Measurements from ENCODE around the gene A3GALT2.

The A3GALT2 gene

GRCh38 chr1:33327587-33328325, 6.9 kb upstream of the A3GALT2 start:
- no CpG with 5 or more reads among the region's 9 CpGs for WGBS (ENCODE audit: extremely low coverage, insufficient coverage, low lambda C conversion rate)
- no peak for DNase-seq
- H3K27ac ChIP-seq (ENCODE audit: low read depth, low read length): no peak overlapping the region

GRCh38 chr1:33326785-33327184, 5.9 kb upstream of the A3GALT2 start:
- WGBS (ENCODE audit: extremely low coverage, insufficient coverage, low lambda C conversion rate): no CpG with 5 or more reads among the region's 9 CpGs
- H3K9ac ChIP-seq (ENCODE audit: low read length): no peak overlapping the region
- H3K4me2 ChIP-seq (ENCODE audit: low read length): no peak overlapping the region
- H2BK5ac ChIP-seq (ENCODE audit: low read length): no peak overlapping the region
- no peaks in the 10 kb centered on the region for H3K4me1 ChIP-seq (ENCODE audit: control insufficient read depth, low read depth, low read length)
- no peak for DNase-seq
- H2AK5ac ChIP-seq (ENCODE audit: low read length): no peak overlapping the region
- no peak overlapping the region for H3K18ac ChIP-seq (ENCODE audit: low read length)
- no peaks in the 10 kb centered on the region for H3K79me2 ChIP-seq (ENCODE audit: control insufficient read depth, insufficient read depth, low read length)
- no peak overlapping the region for H3K23ac ChIP-seq (ENCODE audit: low read length)
- no peak overlapping the region for H4K5ac ChIP-seq (ENCODE audit: low read length)
- no peak overlapping the region for H2BK15ac ChIP-seq (replicated peaks; ENCODE audit: low read depth)
- H3K27ac ChIP-seq (ENCODE audit: low read depth, low read length): no peak overlapping the region
- no peak overlapping the region for H3K4me3 ChIP-seq (ENCODE audit: low read length)
- H3K27me3 ChIP-seq (ENCODE audit: insufficient read depth, low read length, poor library complexity): no peaks in the 10 kb centered on the region
- H3K56ac ChIP-seq (ENCODE audit: low read length): no peak overlapping the region
- no peaks in the 10 kb centered on the region for H3K79me1 ChIP-seq (ENCODE audit: low read length)
- H2BK120ac ChIP-seq (ENCODE audit: low read depth, low read length): no peak overlapping the region
- peaks cover 3% of the 10 kb centered on the region for H3K36me3 ChIP-seq (ENCODE audit: control insufficient read depth, insufficient read depth, low read length)
- no peak overlapping the region for H3K4ac ChIP-seq (ENCODE audit: low read depth, low read length)
- H4K8ac ChIP-seq (ENCODE audit: low read depth, low read length): no peak overlapping the region

More at GRCh38 chr1:33327587-33328325, 6.9 kb upstream of the A3GALT2 start:
- Histone ChIP-seq H3K27me3 (ENCODE audit: insufficient read depth, low read length, poor library complexity) (no peaks in the 10 kb centered on the region), H2BK120ac (ENCODE audit: low read depth, low read length) (no peak overlapping the region), H3K4me2 (ENCODE audit: low read length) (no peak overlapping the region), H3K79me2 (ENCODE audit: control insufficient read depth, insufficient read depth, low read length) (no peaks in the 10 kb centered on the region), H3K18ac (ENCODE audit: low read length) (no peak overlapping the region), H3K4me3 (ENCODE audit: low read length) (no peak overlapping the region), H3K4me1 (ENCODE audit: control insufficient read depth, low read depth, low read length) (no peaks in the 10 kb centered on the region), H2AK5ac (ENCODE audit: low read length) (no peak overlapping the region), H3K9ac (ENCODE audit: low read length) (no peak overlapping the region), H3K23ac (ENCODE audit: low read length) (no peak overlapping the region), H4K8ac (ENCODE audit: low read depth, low read length) (no peak overlapping the region), H3K79me1 (ENCODE audit: low read length) (no peaks in the 10 kb centered on the region), H3K56ac (ENCODE audit: low read length) (no peak overlapping the region), H3K36me3 (ENCODE audit: control insufficient read depth, insufficient read depth, low read length) (peaks cover 3% of the 10 kb centered on the region), H2BK15ac (replicated peaks; ENCODE audit: low read depth) (no peak overlapping the region), H2BK5ac (ENCODE audit: low read length) (no peak overlapping the region), H3K4ac (ENCODE audit: low read depth, low read length) (no peak overlapping the region), H4K5ac (ENCODE audit: low read length) (no peak overlapping the region)

DNA sequence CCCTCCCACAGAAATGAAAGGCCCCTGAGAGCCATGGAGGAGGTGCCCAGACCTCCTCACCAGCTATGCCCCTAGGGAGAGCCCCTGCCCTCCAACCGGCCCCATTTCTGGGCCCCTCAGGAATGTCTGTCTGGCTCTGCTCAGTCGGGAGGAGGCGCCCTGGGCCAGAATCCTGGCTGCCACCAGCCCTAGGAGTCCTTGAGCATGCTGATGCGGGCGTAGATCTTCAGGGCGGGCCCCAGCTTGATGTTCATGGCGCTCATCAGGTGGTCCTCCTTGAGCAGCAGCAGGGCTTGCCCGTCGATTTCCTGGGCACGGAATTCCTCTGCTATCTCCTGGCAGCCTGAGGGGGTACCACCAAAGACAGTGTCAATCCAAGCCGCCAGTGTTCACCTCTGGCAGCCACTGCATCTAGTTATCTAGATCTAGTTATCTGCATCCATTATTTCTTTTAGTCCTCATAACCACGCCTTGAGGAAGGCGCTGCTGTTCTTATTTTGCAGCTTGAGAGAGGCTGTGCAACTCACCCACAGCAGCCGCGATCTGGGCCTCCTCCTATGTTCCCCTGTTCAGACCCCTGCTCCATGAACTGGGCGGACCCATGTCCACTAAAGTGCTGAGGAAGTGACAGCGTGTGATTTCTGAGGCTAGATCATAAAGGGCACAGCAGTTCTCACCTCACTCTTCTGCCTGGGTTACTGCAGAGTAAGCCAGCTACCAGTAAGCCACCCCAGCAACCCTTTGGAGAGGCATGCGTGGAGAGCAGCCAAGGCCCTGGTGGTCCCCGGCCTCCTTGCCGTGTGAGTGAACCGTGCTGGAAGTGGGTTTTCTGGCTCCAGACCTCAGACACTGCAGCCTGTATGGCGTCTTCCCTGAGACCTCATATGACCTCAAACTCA, 4.0 kb upstream of the A3GALT2 start:
- Histone ChIP-seq H3K27ac (ENCODE audit: low read depth, low read length) (no peak overlapping the region), H3K4ac (ENCODE audit: low read depth, low read length) (no peak overlapping the region), H3K18ac (ENCODE audit: low read length) (no peak overlapping the region), H3K56ac (ENCODE audit: low read length) (no peak overlapping the region), H3K27me3 (ENCODE audit: insufficient read depth, low read length, poor library complexity) (no peaks in the 10 kb centered on the region), H3K4me3 (ENCODE audit: low read length) (no peak overlapping the region), H4K5ac (ENCODE audit: low read length) (no peak overlapping the region), H2AK5ac (ENCODE audit: low read length) (no peak overlapping the region), H3K36me3 (ENCODE audit: control insufficient read depth, insufficient read depth, low read length) (peaks cover 3% of the 10 kb centered on the region), H3K9ac (ENCODE audit: low read length) (no peak overlapping the region), H3K4me2 (ENCODE audit: low read length) (no peak overlapping the region), H2BK120ac (ENCODE audit: low read depth, low read length) (no peak overlapping the region), H3K79me1 (ENCODE audit: low read length) (no peaks in the 10 kb centered on the region), H3K23ac (ENCODE audit: low read length) (no peak overlapping the region), H3K4me1 (ENCODE audit: control insufficient read depth, low read depth, low read length) (no peaks in the 10 kb centered on the region), H2BK5ac (ENCODE audit: low read length) (no peak overlapping the region), H3K79me2 (ENCODE audit: control insufficient read depth, insufficient read depth, low read length) (no peaks in the 10 kb centered on the region), H2BK15ac (replicated peaks; ENCODE audit: low read depth) (no peak overlapping the region), H4K8ac (ENCODE audit: low read depth, low read length) (no peak overlapping the region)
- no peak for DNase-seq
- WGBS (ENCODE audit: extremely low coverage, insufficient coverage, low lambda C conversion rate): no CpG with 5 or more reads among the region's 22 CpGs

GRCh38 chr1:33323663-33324477, 3.0 kb upstream of the A3GALT2 start:
- Histone ChIP-seq H3K36me3 (ENCODE audit: control insufficient read depth, insufficient read depth, low read length) (peaks cover 3% of the 10 kb centered on the region), H3K79me1 (ENCODE audit: low read length) (no peaks in the 10 kb centered on the region), H3K4me3 (ENCODE audit: low read length) (no peak overlapping the region), H3K4me2 (ENCODE audit: low read length) (no peak overlapping the region), H3K79me2 (ENCODE audit: control insufficient read depth, insufficient read depth, low read length) (no peaks in the 10 kb centered on the region), H2BK15ac (replicated peaks; ENCODE audit: low read depth) (no peak overlapping the region), H3K18ac (ENCODE audit: low read length) (no peak overlapping the region), H2BK120ac (ENCODE audit: low read depth, low read length) (no peak overlapping the region), H3K4me1 (ENCODE audit: control insufficient read depth, low read depth, low read length) (no peaks in the 10 kb centered on the region), H3K23ac (ENCODE audit: low read length) (no peak overlapping the region), H3K9ac (ENCODE audit: low read length) (no peak overlapping the region), H4K5ac (ENCODE audit: low read length) (no peak overlapping the region), H3K27me3 (ENCODE audit: insufficient read depth, low read length, poor library complexity) (no peaks in the 10 kb centered on the region), H2AK5ac (ENCODE audit: low read length) (no peak overlapping the region), H4K8ac (ENCODE audit: low read depth, low read length) (no peak overlapping the region), H3K4ac (ENCODE audit: low read depth, low read length) (no peak overlapping the region), H3K27ac (ENCODE audit: low read depth, low read length) (no peak overlapping the region), H3K56ac (ENCODE audit: low read length) (no peak overlapping the region), H2BK5ac (ENCODE audit: low read length) (no peak overlapping the region)
- DNase-seq: no peak
- no CpG with 5 or more reads among the region's 14 CpGs for WGBS (ENCODE audit: extremely low coverage, insufficient coverage, low lambda C conversion rate)

DNA sequence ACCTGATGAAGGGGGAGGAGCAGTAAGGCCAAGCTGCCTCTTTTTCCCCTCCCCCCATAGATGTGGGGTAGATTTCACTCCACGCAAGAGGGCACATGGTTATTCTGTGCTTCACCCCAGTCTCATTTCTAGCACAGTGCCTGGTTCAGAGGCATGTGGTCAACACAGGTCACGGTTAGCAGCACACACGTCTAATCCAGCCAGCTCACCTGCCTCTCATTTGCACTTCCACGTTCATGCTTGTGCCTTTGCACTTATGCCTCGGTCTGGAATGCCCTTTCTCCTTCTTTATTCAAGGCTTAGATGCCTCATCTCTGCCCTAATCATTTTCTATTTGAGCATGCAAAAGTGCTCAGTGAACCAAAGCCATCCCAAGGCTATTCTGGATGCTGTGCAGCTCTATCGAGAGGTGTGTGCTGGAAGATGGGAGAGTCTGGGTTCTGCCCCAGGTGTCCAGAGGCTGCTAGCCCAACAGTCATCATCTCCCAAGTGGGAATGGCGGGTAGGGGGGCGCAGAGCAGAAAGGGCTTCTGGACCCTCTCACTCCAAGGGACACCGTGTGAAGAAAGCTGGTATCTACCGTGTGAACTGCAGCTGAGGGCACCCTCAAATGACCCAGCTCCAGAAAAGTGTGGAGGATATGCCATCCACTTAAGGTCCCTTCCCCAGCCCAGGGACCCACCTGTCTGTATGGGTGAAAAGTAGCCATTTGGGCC, 2.1 kb upstream of the A3GALT2 start:
- no peak overlapping the region for H2BK120ac ChIP-seq (ENCODE audit: low read depth, low read length)
- no peak overlapping the region for H3K4me3 ChIP-seq (ENCODE audit: low read length)
- H4K5ac ChIP-seq (ENCODE audit: low read length): no peak overlapping the region
- H3K4ac ChIP-seq (ENCODE audit: low read depth, low read length): no peak overlapping the region
- no peak overlapping the region for H2AK5ac ChIP-seq (ENCODE audit: low read length)
- no peak overlapping the region for H3K27ac ChIP-seq (ENCODE audit: low read depth, low read length)
- WGBS (ENCODE audit: extremely low coverage, insufficient coverage, low lambda C conversion rate): no CpG with 5 or more reads among the region's 10 CpGs
- no peaks in the 10 kb centered on the region for H3K79me2 ChIP-seq (ENCODE audit: control insufficient read depth, insufficient read depth, low read length)
- H2BK15ac ChIP-seq (replicated peaks; ENCODE audit: low read depth): no peak overlapping the region
- H3K9ac ChIP-seq (ENCODE audit: low read length): no peak overlapping the region
- H3K23ac ChIP-seq (ENCODE audit: low read length): no peak overlapping the region
- H3K18ac ChIP-seq (ENCODE audit: low read length): no peak overlapping the region
- peaks cover 2% of the 10 kb centered on the region for H3K36me3 ChIP-seq (ENCODE audit: control insufficient read depth, insufficient read depth, low read length)
- H3K4me2 ChIP-seq (ENCODE audit: low read length): no peak overlapping the region
- H3K4me1 ChIP-seq (ENCODE audit: control insufficient read depth, low read depth, low read length): no peaks in the 10 kb centered on the region
- H3K27me3 ChIP-seq (ENCODE audit: insufficient read depth, low read length, poor library complexity): no peaks in the 10 kb centered on the region
- no peak for DNase-seq
- H4K8ac ChIP-seq (ENCODE audit: low read depth, low read length): no peak overlapping the region
- H3K56ac ChIP-seq (ENCODE audit: low read length): no peak overlapping the region
- no peak overlapping the region for H2BK5ac ChIP-seq (ENCODE audit: low read length)
- no peaks in the 10 kb centered on the region for H3K79me1 ChIP-seq (ENCODE audit: low read length)
